Hematopoietic multipotent progenitor cell treated with erythropoietin and hydrocortisone succinate and interleukin-3 and kit ligand, for 8 days (in vitro differentiated cells): ENCODE data around the gene NUP85.
A peak's percentile ranks its signal among the peaks of the same experiment; 100 is the strongest.
"Not testable (repeated sequence)": the region's sequence is repeated elsewhere in the genome, so short reads cannot be mapped to it uniquely, and the experiment has no call there.

Source experiments
- DNase-seq: peaks from one replicate; pipeline ENCODE4 v3.0.0-alpha.2; 2015

The NUP85 gene

GRCh38 chr17:75205793-75206163 lies 299 bp downstream of the NUP85 start:
- DNase-seq: no peak

- DNase-seq: not testable (repeated sequence)
Measured at GRCh38 chr17:75207050-75207407, 1.6 kb downstream of the NUP85 start.

- DNase-seq: no peak
Measured at GRCh38 chr17:75207760-75208159, 2.3 kb downstream of the NUP85 start.

GRCh38 chr17:75208161-75208560 lies 2.7 kb downstream of the NUP85 start:
- no peak for DNase-seq

GRCh38 chr17:75209061-75209460 lies 3.6 kb downstream of the NUP85 start:
- DNase-seq: no peak

GRCh38 chr17:75218131-75218530 lies 12.7 kb downstream of the NUP85 start:
- DNase-seq: no peak

- no peak for DNase-seq
Measured at GRCh38 chr17:75219815-75220214, 14.3 kb downstream of the NUP85 start.

GRCh38 chr17:75225016-75225415 lies 19.5 kb downstream of the NUP85 start:
- DNase-seq: no peak

GRCh38 chr17:75227729-75228128 lies 22.2 kb downstream of the NUP85 start:
- no peak for DNase-seq

- no peak for DNase-seq
Measured at GRCh38 chr17:75228305-75228704, 22.8 kb downstream of the NUP85 start.

- no peak for DNase-seq
Measured at GRCh38 chr17:75228847-75229246, 23.4 kb downstream of the NUP85 start.

- no peak for DNase-seq
Measured at GRCh38 chr17:75231071-75231470, 25.6 kb downstream of the NUP85 start.

GRCh38 chr17:75231741-75232464 lies 26.4 kb downstream of the NUP85 start:
- DNase-seq: no peak

GRCh38 chr17:75232786-75233185 lies 27.3 kb downstream of the NUP85 start:
- DNase-seq: no peak

- no peak for DNase-seq
Measured at GRCh38 chr17:75237100-75238014, 31.9 kb downstream of the NUP85 start.

- no peak for DNase-seq
Measured at GRCh38 chr17:75238020-75238580, 32.6 kb downstream of the NUP85 start.

GRCh38 chr17:75238684-75239191 lies 33.3 kb downstream of the NUP85 start:
- DNase-seq: peak; percentile 81

- DNase-seq: no peak
Measured at GRCh38 chr17:75239214-75239613, 33.7 kb downstream of the NUP85 start.

- DNase-seq: no peak
Measured at GRCh38 chr17:75239778-75240393, 34.4 kb downstream of the NUP85 start.

- peak; percentile 53 for DNase-seq
Measured at GRCh38 chr17:75240394-75241142, 35.1 kb downstream of the NUP85 start.

- DNase-seq: no peak
Measured at GRCh38 chr17:75241143-75241430, 35.6 kb downstream of the NUP85 start.

- DNase-seq: no peak
Measured at GRCh38 chr17:75241502-75241901, 36.0 kb downstream of the NUP85 start.

- no peak for DNase-seq
Measured at GRCh38 chr17:75241996-75242460, 36.5 kb downstream of the NUP85 start.
